Measurements from ENCODE around the gene SERGEF.
"Not testable (repeated sequence)": the region's sequence is repeated elsewhere in the genome, so short reads cannot be mapped to it uniquely, and the experiment has no call there.

SERGEF gene

DNA sequence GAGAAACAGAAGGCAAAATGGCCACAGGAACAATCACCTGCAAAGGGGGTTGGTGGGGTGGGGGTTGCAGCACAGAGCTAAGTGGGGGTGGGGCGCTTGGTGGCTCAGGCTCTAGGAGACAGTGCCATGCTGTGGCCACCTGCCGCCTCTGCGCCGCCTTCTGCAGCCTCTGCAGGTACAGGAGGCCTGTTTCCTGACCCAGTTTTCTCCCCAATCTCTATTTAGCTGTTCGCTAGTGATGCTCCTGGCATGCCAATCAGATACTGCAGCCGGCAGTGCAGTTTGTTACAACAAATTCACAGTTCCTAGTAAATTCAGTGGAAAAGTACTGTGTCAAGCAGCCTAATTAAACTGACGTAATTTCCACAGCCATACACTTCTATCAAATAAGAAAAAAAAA lies 106.4 kb downstream of the SERGEF start:
- no peak for DNase-seq (ENCODE audit: low read depth)

DNA sequence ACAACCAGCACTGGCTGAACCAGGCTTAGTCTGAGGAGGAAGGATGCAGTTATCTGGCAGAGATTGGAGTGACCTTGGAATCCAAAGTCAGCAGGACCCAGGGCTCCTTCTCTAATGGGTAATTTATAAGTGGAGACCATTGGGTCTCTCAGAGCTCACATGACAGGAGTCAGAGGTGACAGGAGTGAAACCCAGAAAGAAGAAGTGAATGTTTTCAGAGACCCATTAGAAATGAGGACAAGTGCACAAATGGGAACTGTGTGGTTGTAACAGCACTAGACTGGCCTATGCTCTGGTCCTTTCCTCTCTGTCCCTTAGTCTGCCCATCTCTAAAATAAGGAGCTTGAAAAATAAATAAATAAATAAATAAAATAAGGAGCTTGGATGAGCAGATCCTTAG lies 107.4 kb downstream of the SERGEF start:
- DNase-seq (ENCODE audit: low read depth) = no peak

DNA sequence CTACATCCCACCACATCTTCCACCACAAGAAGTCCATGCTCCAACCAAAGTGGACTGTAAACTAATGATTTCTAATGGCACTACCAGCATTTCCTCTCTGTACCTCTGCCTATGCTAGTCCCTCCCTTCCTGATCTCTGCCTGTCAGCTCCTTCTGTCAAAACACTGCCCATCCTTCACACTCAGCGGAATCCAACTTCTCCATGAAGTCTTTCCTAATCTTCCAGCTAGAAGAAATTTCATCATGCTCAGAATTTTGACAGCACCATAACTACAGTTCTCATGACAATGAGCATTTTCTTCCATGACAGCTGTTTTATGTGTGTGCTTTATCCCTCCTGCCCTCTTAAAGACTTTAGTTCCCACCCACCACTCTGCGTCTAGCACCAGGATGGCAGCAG lies 111.4 kb downstream of the SERGEF start:
- no peak for DNase-seq (ENCODE audit: low read depth)

DNA sequence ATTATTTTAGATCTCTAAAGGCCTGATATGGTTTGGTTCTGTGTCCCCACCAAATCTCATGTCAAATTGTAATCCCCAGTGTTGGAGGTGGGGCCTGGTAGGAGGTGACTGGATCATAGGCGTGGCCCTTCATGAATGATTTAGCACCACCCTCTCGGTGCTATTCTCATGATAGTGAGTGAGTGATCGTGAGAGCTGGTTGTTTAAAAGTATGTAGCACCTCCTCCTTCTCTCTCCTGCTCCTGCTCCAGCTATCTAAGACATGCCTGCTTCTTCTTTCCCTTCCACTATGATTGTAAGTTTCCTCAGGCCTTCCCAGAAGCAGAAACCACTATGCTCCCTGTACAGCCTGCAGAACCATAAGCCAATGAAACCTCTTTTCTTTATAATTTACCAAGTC lies 114.1 kb downstream of the SERGEF start:
- DNase-seq (ENCODE audit: low read depth) = no peak

DNA sequence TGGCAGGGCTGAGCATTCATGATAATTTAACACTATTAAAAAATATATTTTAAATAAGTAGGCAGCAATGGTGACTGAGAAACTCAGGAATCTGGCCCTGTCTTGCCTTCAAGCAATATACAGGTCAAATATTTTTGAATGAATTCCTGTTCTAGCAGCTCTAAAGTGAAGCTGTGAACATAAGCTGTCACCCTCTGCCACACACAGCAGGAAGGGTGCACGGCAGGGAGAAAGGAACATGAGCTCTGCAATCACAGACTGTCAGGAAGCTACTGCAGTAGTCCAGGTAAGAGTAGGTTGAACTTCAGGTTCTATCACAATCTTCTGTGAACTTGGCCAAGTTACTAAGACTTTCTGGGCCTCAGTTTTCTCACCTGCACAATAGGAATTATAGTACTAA lies 114.8 kb downstream of the SERGEF start:
- no peak for DNase-seq (ENCODE audit: low read depth)

DNA sequence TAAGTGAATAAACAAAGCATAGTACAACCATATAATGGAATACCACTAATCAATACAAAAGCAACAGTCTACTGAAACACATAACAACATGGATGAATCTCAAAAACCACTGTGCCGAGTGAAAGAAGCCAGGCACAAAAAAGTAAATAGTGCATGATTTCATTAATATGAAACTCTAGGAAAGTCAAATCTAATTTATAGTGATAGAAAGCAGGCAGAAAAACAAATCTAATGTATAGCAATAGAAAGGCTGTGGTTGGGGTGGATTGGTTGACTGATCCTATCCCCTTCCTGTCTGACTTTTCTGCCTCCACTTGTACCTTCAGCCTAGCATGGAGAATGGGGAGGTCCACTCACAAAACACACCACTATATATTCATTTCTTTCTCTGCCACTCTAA lies 115.4 kb downstream of the SERGEF start:
- no peak for DNase-seq (ENCODE audit: low read depth)

DNA sequence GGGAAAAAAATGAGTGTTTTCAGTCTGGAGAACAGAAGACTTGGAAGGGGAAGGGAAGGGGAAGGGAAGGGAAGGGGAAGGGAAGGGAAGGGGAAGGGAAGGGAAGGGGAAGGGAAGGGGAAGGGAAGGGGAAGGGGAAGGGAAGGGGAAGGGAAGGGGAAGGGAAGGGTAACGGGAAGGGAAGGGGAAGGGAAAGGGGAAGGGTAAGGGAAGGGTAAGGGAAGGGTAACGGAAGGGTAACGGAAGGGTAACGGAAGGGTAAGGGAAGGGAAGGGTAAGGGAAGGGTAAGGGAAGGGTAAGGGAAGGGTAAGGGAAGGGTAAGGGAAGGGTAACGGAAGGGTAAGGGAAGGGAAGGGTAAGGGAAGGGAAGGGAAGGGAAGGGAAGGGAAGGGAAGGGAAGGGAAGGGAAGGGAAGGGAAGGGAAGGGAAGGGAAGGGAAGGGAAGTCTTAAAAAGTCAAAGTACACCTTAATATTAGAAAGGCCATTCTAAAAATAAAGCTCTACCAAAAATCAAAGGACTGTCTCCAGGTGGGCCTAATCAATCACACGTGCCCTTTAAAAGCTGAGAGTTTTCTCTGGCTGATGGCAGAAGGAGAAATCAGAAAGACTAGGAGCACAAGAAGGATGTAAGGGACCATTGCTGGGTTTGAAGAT lies 116.2 kb downstream of the SERGEF start:
- not testable (repeated sequence) for DNase-seq (ENCODE audit: low read depth)

DNA sequence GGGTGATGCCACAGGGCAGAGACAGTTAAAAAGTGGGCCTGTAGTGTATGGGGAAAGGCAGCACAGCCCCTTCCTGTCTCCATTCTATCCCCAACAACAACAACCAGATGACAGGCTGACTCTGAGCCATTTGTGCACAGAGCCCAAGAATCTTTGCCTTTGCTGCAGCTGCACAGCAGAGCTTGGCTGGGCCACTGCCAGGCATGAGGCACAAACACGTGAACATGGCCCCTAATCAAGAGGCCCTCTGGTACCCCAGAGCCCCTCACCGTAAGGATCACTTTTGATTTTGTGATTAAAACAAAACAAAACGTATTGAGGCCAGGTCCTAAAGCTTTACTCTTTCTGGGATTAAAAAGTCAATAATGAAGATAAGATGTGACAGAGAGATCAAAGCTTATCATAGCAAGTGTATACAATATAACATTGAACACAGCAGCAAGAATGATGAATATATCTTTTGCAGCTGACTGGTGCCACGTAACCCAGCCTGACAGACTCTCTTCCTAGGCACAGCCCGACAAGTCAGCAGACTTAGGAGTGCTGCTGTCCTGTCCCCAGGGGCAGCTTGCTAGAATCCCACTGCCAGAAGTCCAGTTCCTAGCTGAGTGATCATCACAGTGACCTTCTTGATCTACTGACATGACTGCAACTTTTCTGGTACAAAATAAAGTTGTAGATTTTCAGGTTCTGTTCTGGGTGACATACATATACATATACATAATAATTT lies 117.8 kb downstream of the SERGEF start:
- DNase-seq (ENCODE audit: low read depth) = no peak

DNA sequence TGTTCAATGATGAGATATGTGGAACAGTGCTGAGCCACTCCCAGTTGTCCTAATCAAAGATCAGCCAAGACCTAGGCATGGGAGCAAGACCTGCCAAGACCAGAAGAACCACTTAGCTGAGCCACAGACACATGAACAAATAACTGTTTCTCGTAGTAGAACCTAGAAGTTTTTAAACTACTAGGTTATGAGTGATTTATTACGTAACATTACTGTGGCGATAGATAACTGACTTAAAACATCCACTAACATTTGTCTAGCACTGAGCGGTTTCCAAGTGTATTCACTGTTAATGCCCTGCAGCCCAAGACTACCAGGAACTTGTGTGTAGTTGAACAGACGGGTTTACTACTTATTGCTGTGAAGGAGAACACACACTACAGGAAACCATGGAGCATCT lies 120.4 kb downstream of the SERGEF start:
- DNase-seq (ENCODE audit: low read depth) = no peak

DNA sequence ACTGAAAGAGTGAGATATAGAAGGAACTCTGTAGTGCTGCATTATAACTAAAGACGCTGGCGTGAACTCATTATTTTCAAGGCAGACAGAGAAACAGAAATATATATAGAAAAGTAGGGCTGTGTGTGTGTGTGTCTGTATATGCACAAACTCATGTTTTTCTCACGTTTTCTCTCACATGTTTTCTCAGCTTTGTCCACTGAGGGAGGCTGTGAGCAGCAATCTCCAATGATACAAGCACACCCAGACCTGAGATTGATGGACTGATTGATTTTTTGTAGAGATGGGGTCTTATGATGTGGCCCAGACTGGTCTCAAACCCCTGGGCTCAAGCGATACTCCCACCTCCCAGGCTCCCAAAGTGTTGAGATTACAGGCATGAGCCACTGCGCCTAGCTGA lies 122.5 kb downstream of the SERGEF start:
- no peak for DNase-seq (ENCODE audit: low read depth)

DNA sequence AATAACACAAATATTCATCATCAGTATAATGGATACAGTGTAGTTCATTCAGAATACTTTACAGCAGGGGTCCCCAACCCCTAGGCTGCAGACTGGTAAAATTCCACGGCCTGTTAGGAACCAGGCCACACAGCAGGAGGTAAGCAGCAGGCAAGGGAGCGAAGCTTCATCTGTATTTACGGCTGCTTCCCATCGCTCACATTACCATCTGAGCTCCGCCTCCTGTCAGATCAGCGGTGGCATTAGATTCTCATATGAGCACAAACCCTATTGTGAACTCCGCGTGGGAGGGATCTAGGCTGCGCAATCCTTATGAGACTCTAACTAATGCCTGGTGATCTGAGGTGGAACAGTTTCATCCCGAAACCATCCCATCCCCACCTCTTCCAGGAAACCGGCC lies 125.1 kb downstream of the SERGEF start:
- DNase-seq (ENCODE audit: low read depth) = no peak

DNA sequence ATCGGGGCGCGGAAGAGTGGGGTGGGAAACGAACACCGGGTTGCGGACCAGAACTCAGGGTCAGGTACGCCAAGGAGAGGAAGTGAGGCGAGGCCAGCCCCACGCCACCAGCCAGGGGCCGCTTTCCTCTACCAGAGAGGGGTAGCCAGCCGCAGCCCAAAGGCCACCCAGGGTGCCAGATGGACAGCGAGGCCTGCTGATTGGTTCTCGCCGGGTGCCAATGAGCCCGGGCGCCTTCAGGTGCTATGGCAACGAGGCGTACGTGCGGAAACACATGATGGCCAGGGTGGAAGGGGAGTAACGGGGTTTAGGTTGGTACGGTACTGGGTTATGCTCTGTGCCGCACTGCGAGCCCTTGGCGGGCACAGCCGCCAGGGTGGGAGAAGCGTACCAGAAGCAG lies 128.9 kb downstream of the SERGEF start:
- DNase-seq (ENCODE audit: low read depth) = no peak

DNA sequence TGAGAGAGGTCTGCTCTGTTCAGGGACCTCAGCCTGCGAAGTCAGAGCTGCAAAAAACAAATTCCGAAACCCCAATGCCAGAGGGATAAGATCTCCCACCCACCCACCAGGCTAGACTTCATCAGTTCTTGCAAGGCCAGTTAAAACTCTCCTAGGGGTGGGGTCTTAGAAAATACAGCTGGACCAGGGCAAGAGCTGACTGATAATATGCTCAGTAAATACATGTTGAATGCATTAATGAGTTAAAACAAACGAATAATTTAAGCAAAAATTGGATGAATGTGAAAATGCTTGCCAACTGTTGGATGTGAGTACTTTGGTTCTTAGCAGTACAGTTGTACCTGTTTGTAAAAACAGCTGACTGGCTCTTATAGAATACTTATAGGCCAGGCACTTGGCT lies 129.8 kb downstream of the SERGEF start:
- DNase-seq (ENCODE audit: low read depth) = no peak

DNA sequence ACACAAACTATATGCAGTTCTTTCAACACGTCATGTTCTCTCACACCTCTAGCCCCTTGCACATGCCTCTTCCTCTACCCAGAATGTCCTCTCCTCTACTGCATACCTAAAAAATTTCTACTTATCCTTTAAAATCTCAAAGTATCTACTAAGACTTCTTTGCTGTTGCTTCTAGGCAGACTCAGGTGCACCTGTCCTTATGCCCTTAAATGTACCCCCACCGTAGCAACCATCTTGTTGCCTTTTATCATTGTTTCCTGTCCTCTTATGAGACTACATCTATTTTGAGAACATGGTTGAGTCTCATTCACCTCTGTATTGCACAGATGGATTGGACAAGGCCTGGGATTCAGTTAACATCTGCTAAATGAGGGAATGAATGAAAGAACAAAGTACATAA lies 134.1 kb downstream of the SERGEF start:
- no peak for DNase-seq (ENCODE audit: low read depth)

DNA sequence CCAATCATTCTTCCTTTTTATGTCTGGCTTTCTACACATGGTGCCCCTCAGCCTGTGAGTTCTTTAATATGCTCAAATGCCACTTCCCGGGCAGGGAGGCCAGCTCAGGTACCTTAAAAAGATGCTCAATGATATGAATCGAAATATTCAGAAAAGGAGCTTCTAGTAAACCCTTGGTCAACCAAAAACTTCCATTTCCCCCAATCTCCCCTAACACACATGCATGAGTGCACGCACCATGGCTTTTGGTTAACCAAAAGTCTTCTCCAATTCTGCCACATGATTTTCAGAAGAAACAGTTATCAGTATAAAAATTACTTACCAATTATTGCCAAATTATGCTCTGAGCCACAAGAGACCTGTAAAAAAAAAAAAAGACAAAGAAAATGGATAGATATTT lies 135.0 kb downstream of the SERGEF start:
- DNase-seq (ENCODE audit: low read depth) = no peak

DNA sequence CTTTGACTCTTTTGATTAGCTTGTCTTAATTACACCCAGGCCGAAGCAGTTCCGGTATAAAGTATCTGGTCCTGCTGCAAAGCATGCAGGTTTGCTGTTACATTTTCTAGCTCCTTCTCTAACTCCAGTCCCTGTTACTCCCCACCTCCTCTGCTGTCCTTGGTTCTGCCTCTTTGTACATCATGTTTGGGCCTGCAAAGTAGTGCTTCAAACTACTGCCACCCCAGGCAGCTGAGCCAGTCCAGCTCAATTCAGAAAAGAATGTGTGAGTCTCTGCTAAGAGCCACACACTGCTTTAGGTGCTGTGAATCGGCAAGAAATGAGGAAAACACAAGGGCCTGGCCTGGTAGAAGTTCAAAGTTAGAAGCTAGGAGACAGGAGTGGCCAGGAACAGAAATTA lies 136.0 kb downstream of the SERGEF start:
- DNase-seq (ENCODE audit: low read depth) = no peak

DNA sequence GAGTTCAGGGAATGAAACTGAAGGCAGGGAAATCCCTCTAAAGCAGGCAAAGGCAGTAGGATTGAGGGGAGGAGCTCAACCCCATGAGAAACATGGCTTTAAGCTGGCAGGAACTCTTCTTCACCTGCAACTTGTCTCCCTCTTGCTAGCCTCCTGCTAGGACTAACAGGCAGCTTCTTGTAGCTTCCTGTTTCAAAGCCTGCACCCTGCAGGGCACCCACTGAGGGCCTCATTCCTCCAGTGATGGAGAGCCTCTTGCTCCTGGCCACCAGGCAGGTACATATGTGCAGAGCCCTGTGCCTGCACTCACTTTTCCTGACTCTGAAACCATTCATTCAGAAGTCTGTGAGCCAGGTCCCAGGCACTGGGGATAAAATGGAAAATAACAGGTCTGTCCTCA lies 137.0 kb downstream of the SERGEF start:
- no peak for DNase-seq (ENCODE audit: low read depth)

DNA sequence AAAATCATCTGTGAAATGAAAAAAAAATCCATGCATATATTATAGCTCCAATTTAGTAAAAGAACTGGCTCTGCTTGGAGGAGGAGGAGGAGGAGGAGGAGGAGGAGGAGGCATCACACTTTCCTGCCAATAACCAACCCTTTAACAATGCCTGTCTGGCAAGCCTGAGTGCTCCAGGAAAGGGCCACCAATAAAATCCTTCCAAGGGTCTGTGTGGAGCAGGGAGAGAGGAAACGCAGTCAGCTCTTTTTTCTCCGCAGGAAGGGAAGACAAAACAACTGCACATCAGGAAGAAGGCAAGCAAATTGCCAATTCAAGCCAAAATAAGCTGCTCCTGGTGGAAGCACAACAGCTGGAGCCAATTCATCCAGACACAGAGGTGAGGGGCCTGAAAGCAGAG lies 139.3 kb downstream of the SERGEF start:
- no peak for DNase-seq (ENCODE audit: low read depth)

DNA sequence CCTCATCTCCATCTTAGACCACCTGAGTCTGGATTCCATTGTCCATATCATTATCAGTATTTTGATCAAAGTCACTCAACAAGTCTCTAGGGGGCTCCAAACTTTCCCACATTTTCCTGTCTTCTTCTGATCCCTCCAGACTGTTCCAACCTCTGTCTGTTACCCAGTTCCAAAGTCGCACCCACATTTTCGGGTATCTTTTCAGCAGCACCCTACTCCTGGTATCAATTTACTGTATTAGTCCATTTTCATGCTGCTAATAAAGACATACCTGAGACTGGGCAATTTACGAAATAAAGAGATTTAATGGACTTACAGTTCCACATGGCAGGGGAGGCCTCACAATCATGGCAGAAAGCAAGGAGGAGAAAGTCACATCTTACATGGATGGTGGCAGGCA lies 144.4 kb downstream of the SERGEF start:
- DNase-seq (ENCODE audit: low read depth) = not testable (repeated sequence)

DNA sequence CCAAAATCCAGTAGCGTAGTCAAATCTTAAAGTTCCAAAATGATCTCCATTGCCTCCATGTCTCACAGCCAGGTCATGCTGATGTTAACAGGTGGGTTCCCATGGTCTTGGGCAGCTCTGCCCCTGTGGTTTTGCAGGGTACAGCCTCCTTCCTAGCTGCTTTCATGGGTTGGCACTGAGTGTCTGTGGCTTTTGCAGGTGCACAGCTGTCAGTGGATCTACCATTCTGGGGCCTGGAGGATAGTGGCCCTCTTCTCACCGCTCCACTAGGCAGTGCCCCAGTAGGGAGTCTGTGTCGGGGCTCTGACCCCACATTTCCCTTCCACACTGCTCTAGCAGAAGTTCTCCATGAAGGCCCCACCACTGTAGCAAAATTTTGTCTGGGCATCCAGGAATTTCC lies 145.5 kb downstream of the SERGEF start:
- DNase-seq (ENCODE audit: low read depth) = no peak

DNA sequence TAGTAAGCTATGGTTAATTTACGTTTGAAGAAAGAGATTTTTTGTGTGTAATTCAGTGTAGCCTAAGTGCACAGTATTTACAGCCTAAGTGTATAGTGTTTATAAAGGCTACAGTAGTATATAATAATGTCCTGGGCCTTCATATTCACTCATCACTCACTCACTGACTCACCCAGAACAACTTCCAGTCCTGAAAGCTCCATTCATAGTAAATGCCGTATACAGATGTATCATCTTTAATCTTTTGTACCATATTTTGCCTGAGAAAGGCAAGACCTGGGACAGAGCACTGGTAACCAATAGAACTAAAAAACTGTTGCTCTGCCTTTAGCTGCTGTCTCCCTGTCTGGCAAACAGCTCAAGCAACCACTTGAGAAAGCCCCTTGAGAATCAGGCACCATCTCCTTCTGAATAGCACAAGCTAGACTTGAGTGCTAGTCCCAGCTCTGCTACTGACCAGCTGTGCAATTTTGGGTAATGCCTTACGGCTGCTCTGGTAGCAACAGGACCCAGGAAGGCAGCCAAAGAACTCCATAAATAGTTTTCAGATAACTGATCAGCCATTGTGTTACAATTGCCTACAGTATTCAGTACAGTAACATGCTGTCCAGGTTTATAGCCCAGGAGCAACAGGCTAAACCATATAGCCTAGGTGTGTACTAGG lies 146.9 kb downstream of the SERGEF start:
- DNase-seq (ENCODE audit: low read depth) = no peak

DNA sequence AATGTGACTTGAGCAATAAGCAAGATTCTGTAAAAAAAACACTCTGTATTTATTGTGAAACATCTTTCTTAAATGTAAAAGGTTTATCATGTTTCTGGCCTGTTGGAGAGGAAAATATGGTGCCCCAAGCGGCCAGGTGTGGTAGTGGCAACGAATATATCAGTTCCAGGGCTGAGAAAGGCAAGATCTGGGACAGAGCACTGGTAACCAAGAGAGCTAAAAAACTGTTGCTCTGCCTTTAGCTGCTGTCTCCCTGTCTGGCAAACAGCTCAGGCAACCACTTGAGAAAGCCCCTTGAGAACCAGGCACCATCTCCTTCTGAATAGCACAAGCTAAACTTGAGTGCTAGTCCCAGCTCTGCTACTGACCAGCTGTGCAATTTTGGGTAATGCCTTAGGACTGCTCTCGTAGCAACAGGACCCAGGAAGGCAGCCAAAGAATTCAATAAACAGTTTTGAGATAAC lies 148.3 kb downstream of the SERGEF start:
- no peak for DNase-seq (ENCODE audit: low read depth)

DNA sequence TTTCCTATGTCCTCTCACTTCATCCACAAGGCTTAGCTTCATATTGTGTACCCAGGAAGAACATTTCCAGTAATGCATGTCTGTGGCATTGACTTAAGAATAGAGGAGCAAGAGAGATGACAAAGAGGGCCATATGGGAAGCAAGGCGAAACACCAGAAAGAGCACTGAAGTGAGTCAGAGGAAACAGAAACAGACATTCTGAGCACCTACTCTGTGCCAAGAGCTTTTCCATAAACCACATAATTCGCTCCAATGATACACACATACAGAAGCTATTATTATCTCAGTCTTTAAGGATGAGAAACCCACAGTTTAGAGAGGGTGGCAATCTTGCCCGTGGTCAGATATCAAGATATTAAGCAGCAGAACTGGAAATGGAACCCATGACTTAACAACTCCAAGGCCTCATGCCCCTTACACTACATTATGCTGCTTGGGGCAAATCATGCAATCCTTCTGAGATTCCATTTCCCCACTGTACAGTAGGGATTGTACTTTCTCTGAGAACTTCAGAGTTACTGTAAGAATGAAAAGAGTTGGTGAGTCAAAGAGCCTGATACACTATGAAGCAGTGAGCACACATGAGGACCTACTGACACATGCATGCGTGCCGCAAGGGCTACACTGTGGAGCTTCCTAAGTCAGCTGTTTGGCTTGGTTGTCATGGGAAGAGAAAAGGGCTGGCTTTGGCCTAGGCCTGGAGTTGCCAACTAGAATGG lies 151.7 kb downstream of the SERGEF start:
- DNase-seq (ENCODE audit: low read depth) = no peak
